SJSA1 (cell line): ENCODE results near the gene SH3RF2. TPM values are rescaled to one million over a fixed set of nuclear protein-coding genes. Genes with fewer than 3 reads are reported as not detected.
"Not testable (repeated sequence)": the region's sequence is repeated elsewhere in the genome, so short reads cannot be mapped to it uniquely, and the experiment has no call there.

Experiments used
- DNase-seq, 2 experiments: peaks; one replicate each; pipeline ENCODE4 v3.0.0-alpha.2; 2015 to 2020; ENCODE audit warnings: low spot score in 2 of 2, low read depth in 1 of 2
- H3K27ac ChIP-seq: fragments of 250-450 bp; sonication (Bioruptor Pico); 2 replicates; pipeline ENCODE4 v1.5.1; 2020; ENCODE audit warnings: mild to moderate bottlenecking, moderate library complexity
- H3K27me3 ChIP-seq: fragments of 250-450 bp; sonication (Bioruptor Pico); replicated peaks from 2 replicates; pipeline ENCODE4 v1.5.1; 2020; ENCODE audit warnings: mild to moderate bottlenecking, moderate library complexity
- H3K36me3 ChIP-seq: fragments of 250-450 bp; sonication (Bioruptor Pico); 2 replicates; pipeline ENCODE4 v1.5.1; 2020; ENCODE audit warnings: mild to moderate bottlenecking
- H3K4me1 ChIP-seq: fragments of 250-450 bp; sonication (Bioruptor Pico); replicated peaks from 2 replicates; pipeline ENCODE4 v1.6.1; 2021; ENCODE audit warnings: mild to moderate bottlenecking
- H3K4me3 ChIP-seq: fragments of 250-450 bp; sonication (Bioruptor Pico); 2 replicates; pipeline ENCODE4 v1.5.1; 2020; ENCODE audit warnings: mild to moderate bottlenecking
- H3K9me3 ChIP-seq: fragments of 250-450 bp; sonication (Bioruptor Pico); replicated peaks from 2 replicates; pipeline ENCODE4 v1.5.1; 2020; ENCODE audit warnings: mild to moderate bottlenecking
- total RNA-seq: library from RNA; depleted of rRNA; stranded (reverse); fragments of >200 nt; shearing (Covaris generic); gene quantifications from 2 replicates; pipeline ENCODE4 v1.2.3, GENCODE V29; 2014; rRNA removed

Gene SH3RF2
- total RNA-seq, 1 experiment from 2014 or later, result 23.1 TPM

DNA sequence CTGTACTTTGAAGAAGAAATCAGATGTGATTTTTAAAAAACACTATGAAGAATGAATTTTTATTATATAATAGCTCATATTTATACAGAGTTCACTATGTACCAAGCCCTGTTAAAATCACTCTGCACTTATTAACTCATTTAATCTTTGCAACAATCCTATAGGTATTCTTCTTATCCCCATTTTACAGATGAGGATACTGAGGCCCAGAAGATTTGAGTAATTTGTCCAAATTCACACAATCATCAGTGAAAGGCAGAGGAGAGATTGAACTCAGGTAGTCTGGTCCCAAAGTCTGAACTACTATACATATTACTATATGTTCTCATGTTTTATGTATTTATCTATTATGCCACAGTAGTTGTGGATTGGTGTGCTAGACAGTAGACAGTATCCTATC, 152.9 kb downstream of the SH3RF2 start:
- Histone ChIP-seq H3K9me3 (no peaks in the 10 kb centered on the region), H3K27ac (no peak overlapping the region), H3K4me3 (no peak overlapping the region), H3K27me3 (no peaks in the 10 kb centered on the region), H3K36me3 (no peaks in the 10 kb centered on the region), H3K4me1 (no peaks in the 10 kb centered on the region)
- no peak for DNase-seq

- Histone ChIP-seq H3K27me3 (peaks cover 3% of the 10 kb centered on the region; the same call in 1 of the 2 replicates), H3K36me3 (no peaks in the 10 kb centered on the region), H3K27ac (no peak overlapping the region), H3K4me3 (no peak overlapping the region), H3K4me1 (no peaks in the 10 kb centered on the region), H3K9me3 (no peaks in the 10 kb centered on the region)
- DNase-seq, result no peak
Measured at GRCh38 chr5:146091881-146092280, 155.5 kb downstream of the SH3RF2 start.

- no peaks in the 10 kb centered on the region for H3K36me3 ChIP-seq
- no peaks in the 10 kb centered on the region for H3K4me1 ChIP-seq
- H3K4me3 ChIP-seq, result no peak overlapping the region
- H3K27me3 ChIP-seq, result peaks cover 3% of the 10 kb centered on the region; the same call in 1 of the 2 replicates
- H3K9me3 ChIP-seq, result no peaks in the 10 kb centered on the region
- H3K27ac ChIP-seq, result no peak overlapping the region
- DNase-seq, result no peak
Measured at GRCh38 chr5:146098047-146098446, 161.7 kb downstream of the SH3RF2 start.

DNA sequence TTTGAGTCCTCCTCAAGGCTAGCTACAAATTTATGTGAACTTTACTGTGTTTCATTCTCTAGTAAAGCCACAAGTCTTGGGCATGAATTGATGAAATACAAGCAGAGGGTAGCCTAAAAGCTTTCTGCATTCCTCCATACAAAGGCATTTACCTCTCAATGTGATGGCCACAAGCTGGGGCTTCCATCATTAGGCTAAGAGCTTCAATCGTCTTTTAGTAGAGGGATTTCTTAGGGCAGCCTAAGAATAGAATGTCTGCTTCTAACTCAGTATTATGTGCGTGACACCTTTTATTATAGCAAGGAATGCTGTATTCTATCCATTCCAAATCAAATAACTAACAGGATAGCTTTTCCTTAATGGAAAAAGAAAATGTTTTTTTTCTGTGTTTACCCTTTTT, 165.3 kb downstream of the SH3RF2 start:
- no peak overlapping the region for H3K4me3 ChIP-seq
- no peaks in the 10 kb centered on the region for H3K36me3 ChIP-seq
- no peak overlapping the region for H3K27ac ChIP-seq
- no peaks in the 10 kb centered on the region for H3K27me3 ChIP-seq
- H3K9me3 ChIP-seq, result no peaks in the 10 kb centered on the region
- no peaks in the 10 kb centered on the region for H3K4me1 ChIP-seq
- DNase-seq, result no peak

GRCh38 chr5:146103594-146103993, 167.2 kb downstream of the SH3RF2 start:
- Histone ChIP-seq H3K27me3 (no peaks in the 10 kb centered on the region), H3K36me3 (no peaks in the 10 kb centered on the region), H3K27ac (no peak overlapping the region), H3K9me3 (no peaks in the 10 kb centered on the region), H3K4me3 (no peak overlapping the region), H3K4me1 (no peaks in the 10 kb centered on the region)
- DNase-seq, result no peak

DNA sequence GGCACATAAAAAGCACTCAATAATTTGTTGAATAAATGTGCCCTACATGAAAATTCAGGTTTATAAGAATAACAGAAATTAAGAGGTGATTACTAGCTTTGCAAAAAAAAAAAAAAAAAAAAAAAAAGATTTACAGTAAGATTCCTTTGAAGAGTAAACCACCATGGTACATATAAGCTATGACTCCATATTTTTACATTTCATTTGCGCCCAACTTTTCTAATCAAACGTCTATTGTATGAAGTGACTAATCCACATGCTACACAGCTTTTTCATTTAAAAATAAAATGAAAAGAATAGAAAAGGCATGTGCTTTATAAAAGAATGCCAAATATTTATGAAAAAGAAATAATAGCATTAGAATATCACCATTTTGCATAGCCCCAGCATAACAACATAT, 169.1 kb downstream of the SH3RF2 start, which contains the start of gene PLAC8L1:
PLAC8L1 (minus strand) TSS at position 101 of the 400 bp plus-strand sequence. CDS start 1,266 bp downstream, outside the sequence.
- H3K27me3 ChIP-seq, result no peaks in the 10 kb centered on the region
- H3K36me3 ChIP-seq, result no peaks in the 10 kb centered on the region
- no peaks in the 10 kb centered on the region for H3K4me1 ChIP-seq
- no peak within 1 kb of the TSS for H3K4me3 ChIP-seq
- no peak within 1 kb of the TSS for H3K27ac ChIP-seq
- no peaks in the 10 kb centered on the region for H3K9me3 ChIP-seq
- no peak for DNase-seq

DNA sequence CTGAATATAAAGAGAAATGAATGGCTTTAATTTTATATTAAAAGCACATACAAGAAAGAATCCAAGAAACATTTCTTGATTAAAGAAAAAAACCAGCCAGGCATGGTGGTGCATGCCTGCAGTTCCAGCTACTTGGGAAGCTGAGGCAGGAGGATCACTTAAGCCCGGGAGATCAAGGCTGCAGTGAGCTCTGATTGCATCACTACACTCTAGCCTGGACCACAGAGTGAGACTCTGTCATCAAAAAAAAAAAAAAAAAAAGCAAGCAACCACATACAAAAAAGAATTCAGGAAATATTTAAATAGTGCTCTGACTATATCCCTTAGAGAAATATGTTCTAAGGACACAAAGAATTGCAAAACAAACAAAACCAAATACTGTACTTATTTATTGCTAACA, 171.5 kb downstream of the SH3RF2 start:
- Histone ChIP-seq H3K4me3 (no peak overlapping the region), H3K9me3 (no peaks in the 10 kb centered on the region), H3K4me1 (no peaks in the 10 kb centered on the region), H3K27me3 (no peaks in the 10 kb centered on the region), H3K36me3 (peaks cover 8% of the 10 kb centered on the region), H3K27ac (no peak overlapping the region)
- DNase-seq, result no peak

GRCh38 chr5:146108870-146109269, 172.5 kb downstream of the SH3RF2 start:
- peaks cover 16% of the 10 kb centered on the region for H3K36me3 ChIP-seq
- not testable (repeated sequence) for H3K27me3 ChIP-seq, H3K27ac ChIP-seq, H3K9me3 ChIP-seq, DNase-seq, H3K4me1 ChIP-seq, H3K4me3 ChIP-seq

DNA sequence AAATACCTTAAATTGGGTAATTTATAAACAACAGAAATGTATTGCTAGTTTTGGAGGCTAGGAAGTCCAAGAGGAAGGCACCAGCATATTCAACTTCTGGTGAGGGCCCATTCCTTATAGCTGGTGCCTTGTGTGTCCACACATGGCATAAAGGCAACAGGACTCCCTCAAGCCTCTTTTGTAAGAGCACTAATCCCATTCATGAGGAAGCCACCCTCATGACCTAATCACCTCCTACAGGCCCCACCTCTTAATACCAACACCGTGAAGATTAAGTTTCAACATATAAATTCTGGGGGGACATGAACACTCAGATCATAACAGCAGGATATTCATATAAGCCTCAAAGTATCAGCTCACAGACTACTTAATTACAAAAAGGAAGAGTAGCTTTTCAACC, 173.0 kb downstream of the SH3RF2 start:
- Histone ChIP-seq H3K27me3 (no peaks in the 10 kb centered on the region), H3K9me3 (no peaks in the 10 kb centered on the region), H3K27ac (no peak overlapping the region), H3K36me3 (peaks cover 21% of the 10 kb centered on the region), H3K4me1 (no peaks in the 10 kb centered on the region), H3K4me3 (no peak overlapping the region)
- no peak for DNase-seq

- no peak for DNase-seq
- Histone ChIP-seq H3K9me3 (no peaks in the 10 kb centered on the region), H3K4me3 (no peak overlapping the region), H3K27me3 (no peaks in the 10 kb centered on the region), H3K4me1 (no peaks in the 10 kb centered on the region), H3K36me3 (peaks cover 26% of the 10 kb centered on the region), H3K27ac (no peak overlapping the region)
Measured at GRCh38 chr5:146111409-146111808, 175.0 kb downstream of the SH3RF2 start.

GRCh38 chr5:146112476-146112875, 176.1 kb downstream of the SH3RF2 start:
- Histone ChIP-seq H3K27me3 (no peaks in the 10 kb centered on the region), H3K4me3 (no peak overlapping the region), H3K9me3 (no peaks in the 10 kb centered on the region), H3K36me3 (peaks cover 30% of the 10 kb centered on the region), H3K27ac (no peak overlapping the region), H3K4me1 (no peaks in the 10 kb centered on the region)
- DNase-seq, result no peak

Other genes with a start within 250 kb of the SH3RF2 start
- 28.4 and 29.2 TPM in 2 replicates for gene PRELID2, start 101.2 kb upstream of the SH3RF2 start, total RNA-seq
- 0.21 TPM in 1 of 2 replicates, not detected in the other for gene GRXCR2, start 63.6 kb upstream of the SH3RF2 start, total RNA-seq
- not detected in 2 replicates for gene PLAC8L1, start 169.0 kb downstream of the SH3RF2 start, total RNA-seq
- gene LARS1, start 246.1 kb downstream of the SH3RF2 start, total RNA-seq, result 110 and 130 TPM in 2 replicates